ENCODE measurements around the gene ALDH5A1.

The ALDH5A1 gene

GRCh38 chr6:24494821-24495795 is at the start of gene ALDH5A1:
ALDH5A1 (plus strand) TSS chr6:24494969; CDS start chr6:24494997, 28 bp downstream.
- peak; percentile 57 to 72 (median 67) for DNase-seq (ENCODE audit: low read depth in 3 of 3)

GRCh38 chr6:24445704-24446103 is 49.1 kb upstream of the ALDH5A1 start:
- DNase-seq (ENCODE audit: low read depth in 3 of 3), result no peak

GRCh38 chr6:24446670-24447069 is 48.1 kb upstream of the ALDH5A1 start:
- DNase-seq (ENCODE audit: low read depth in 3 of 3), result no peak

- no peak for DNase-seq (ENCODE audit: low read depth in 3 of 3)
These were observed 46.4 kb upstream of the ALDH5A1 start for GRCh38 chr6:24448396-24448795.

GRCh38 chr6:24448828-24449525 is 45.8 kb upstream of the ALDH5A1 start:
- no peak for DNase-seq (ENCODE audit: low read depth in 3 of 3)

- no peak for DNase-seq (ENCODE audit: low read depth in 3 of 3)
These were observed 43.0 kb upstream of the ALDH5A1 start for GRCh38 chr6:24451581-24452388.

GRCh38 chr6:24453921-24454320 is 40.8 kb upstream of the ALDH5A1 start:
- DNase-seq (ENCODE audit: low read depth in 3 of 3), result no peak

GRCh38 chr6:24454452-24454851 is 40.3 kb upstream of the ALDH5A1 start:
- DNase-seq (ENCODE audit: low read depth in 3 of 3), result no peak

GRCh38 chr6:24455061-24455460 is 39.7 kb upstream of the ALDH5A1 start:
- no peak for DNase-seq (ENCODE audit: low read depth in 3 of 3)

- DNase-seq (ENCODE audit: low read depth in 3 of 3), result no peak
These were observed 36.6 kb upstream of the ALDH5A1 start for GRCh38 chr6:24458134-24458533.

GRCh38 chr6:24458941-24459340 is 35.8 kb upstream of the ALDH5A1 start:
- no peak for DNase-seq (ENCODE audit: low read depth in 3 of 3)

- DNase-seq (ENCODE audit: low read depth in 3 of 3), result no peak
These were observed 33.8 kb upstream of the ALDH5A1 start for GRCh38 chr6:24460966-24461365.

GRCh38 chr6:24464253-24465038 is 30.3 kb upstream of the ALDH5A1 start:
- no peak for DNase-seq (ENCODE audit: low read depth in 3 of 3)

GRCh38 chr6:24469811-24470210 is 25.0 kb upstream of the ALDH5A1 start:
- no peak for DNase-seq (ENCODE audit: low read depth in 3 of 3)

- no peak for DNase-seq (ENCODE audit: low read depth in 3 of 3)
These were observed 22.6 kb upstream of the ALDH5A1 start for GRCh38 chr6:24472181-24472580.

- no peak for DNase-seq (ENCODE audit: low read depth in 3 of 3)
These were observed 18.1 kb upstream of the ALDH5A1 start for GRCh38 chr6:24476631-24477030.

- DNase-seq (ENCODE audit: low read depth in 3 of 3), result no peak
These were observed 17.7 kb upstream of the ALDH5A1 start for GRCh38 chr6:24477070-24477469.

GRCh38 chr6:24478903-24479302 is 15.9 kb upstream of the ALDH5A1 start:
- DNase-seq (ENCODE audit: low read depth in 3 of 3), result no peak

- DNase-seq (ENCODE audit: low read depth in 3 of 3), result no peak
These were observed 14.1 kb upstream of the ALDH5A1 start for GRCh38 chr6:24480705-24481104.

- no peak for DNase-seq (ENCODE audit: low read depth in 3 of 3)
These were observed 13.3 kb upstream of the ALDH5A1 start for GRCh38 chr6:24481449-24481848.

GRCh38 chr6:24484657-24485323 is 10.0 kb upstream of the ALDH5A1 start:
- no peak for DNase-seq (ENCODE audit: low read depth in 3 of 3)

All from stimulated activated CD4-positive, alpha-beta T cell treated with anti-CD3 and anti-CD28 coated beads, TNF-alpha, amount 100 ng/mL, for 48 hours (primary cell).